GM19035 (cell line): ENCODE results near the gene MPL.

Source experiments
- ATAC-seq: cut with Tn5 transposase; IDR thresholded peaks from one replicate; pipeline ENCODE4 v1.9.1; 2021; ENCODE audit not compliant: unreplicated experiment

The MPL gene

GRCh38 chr1:43322506-43322905 lies 15.1 kb upstream of the MPL start:
- no peak for ATAC-seq

GRCh38 chr1:43324810-43325209 lies 12.8 kb upstream of the MPL start:
- ATAC-seq, result no peak

GRCh38 chr1:43325381-43325780 lies 12.2 kb upstream of the MPL start:
- no peak for ATAC-seq

- no peak for ATAC-seq
Observed at GRCh38 chr1:43327549-43328292, 9.9 kb upstream of the MPL start.

- ATAC-seq, result no peak
Observed at GRCh38 chr1:43329995-43330751, 7.4 kb upstream of the MPL start.

GRCh38 chr1:43331688-43332087 lies 5.9 kb upstream of the MPL start:
- ATAC-seq, result no peak

GRCh38 chr1:43334453-43335205 lies 3.0 kb upstream of the MPL start:
- ATAC-seq, result no peak

GRCh38 chr1:43338001-43338400 lies 383 bp downstream of the MPL start:
- ATAC-seq, result no peak

GRCh38 chr1:43339584-43340232 lies 2.1 kb downstream of the MPL start:
- no peak for ATAC-seq

- ATAC-seq, result no peak
Observed at GRCh38 chr1:43340559-43340958, 2.9 kb downstream of the MPL start.

- ATAC-seq, result no peak
Observed at GRCh38 chr1:43344267-43344850, 6.7 kb downstream of the MPL start.

- ATAC-seq, result no peak
Observed at GRCh38 chr1:43345120-43345519, 7.5 kb downstream of the MPL start.

- ATAC-seq, result no peak
Observed at GRCh38 chr1:43346636-43347035, 9.0 kb downstream of the MPL start.

GRCh38 chr1:43348343-43348808 lies 10.8 kb downstream of the MPL start:
- ATAC-seq, result no peak

- peak; percentile 68 for ATAC-seq
Observed at GRCh38 chr1:43348809-43349593, 11.4 kb downstream of the MPL start.

GRCh38 chr1:43349594-43350306 lies 12.1 kb downstream of the MPL start:
- ATAC-seq, result no peak

GRCh38 chr1:43350976-43351375 lies 13.4 kb downstream of the MPL start:
- no peak for ATAC-seq

- no peak for ATAC-seq
Observed at GRCh38 chr1:43351421-43352350, 14.1 kb downstream of the MPL start.
